ENCODE data around the gene SLC44A1.
A peak's percentile ranks its signal among the peaks of the same experiment; 100 is the strongest.

Gene SLC44A1

DNA sequence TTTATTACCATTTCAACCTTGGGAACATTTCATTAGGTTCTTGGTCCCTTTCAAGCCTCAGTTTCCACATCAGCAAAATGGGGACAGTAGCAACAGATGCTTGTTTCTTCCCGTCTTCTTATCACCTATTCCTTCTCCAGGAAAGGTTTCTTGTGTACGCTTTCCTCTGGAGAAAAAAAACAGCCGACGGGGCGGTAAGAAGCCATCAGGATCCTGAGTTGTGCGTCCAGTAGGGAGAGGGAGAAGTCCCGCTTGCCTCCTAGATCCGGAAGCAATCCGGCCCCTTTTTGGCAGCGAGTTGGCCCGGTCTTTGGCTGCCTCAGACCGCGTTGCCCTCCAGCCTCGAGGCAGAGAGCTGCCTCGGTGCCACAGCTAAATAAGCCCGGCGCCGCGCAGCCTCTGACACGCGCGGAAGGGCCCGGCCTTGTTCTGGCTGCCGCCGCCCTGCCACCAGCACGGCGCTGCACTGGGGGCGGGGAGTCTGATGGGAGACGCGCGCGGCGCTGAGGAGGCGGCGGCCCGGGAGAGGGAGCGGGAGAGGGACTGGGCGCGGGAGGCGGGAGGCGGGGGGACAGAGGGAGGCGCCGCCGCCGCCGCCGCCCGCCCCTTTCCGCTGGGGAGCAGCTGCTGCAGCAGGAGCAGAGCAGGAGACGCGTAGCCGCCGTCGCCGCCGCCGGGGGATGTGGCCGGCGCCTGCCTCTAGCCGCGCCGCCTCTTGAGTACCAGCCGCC, at the start of gene SLC44A1:
TSS of gene SLC44A1 (plus strand) at position 649 of the 731 bp plus-strand sequence. CDS start 218 bp downstream, outside the sequence.
- DNase-seq (ENCODE audit: low spot score), result peak; percentile 81

DNA sequence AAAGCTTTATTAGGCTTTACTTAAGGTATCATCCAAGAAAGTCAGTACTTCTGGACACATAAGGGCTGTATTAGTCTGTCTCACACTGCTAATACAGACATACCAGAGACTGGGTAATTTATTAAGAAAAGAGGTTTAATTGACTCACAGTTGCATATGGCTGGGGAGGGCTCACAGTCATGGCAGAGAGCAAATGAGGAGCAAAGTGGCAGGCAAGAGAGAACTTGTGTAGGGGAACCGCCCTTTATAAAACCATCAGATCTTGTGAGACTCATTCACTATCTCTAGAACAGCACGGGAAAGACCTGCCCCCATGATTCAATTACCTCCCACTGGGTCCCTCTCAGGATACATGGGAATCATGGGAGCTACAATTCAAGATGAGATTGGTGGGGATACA, 49.2 kb upstream of the SLC44A1 start:
- no peak for DNase-seq (ENCODE audit: low spot score)

DNA sequence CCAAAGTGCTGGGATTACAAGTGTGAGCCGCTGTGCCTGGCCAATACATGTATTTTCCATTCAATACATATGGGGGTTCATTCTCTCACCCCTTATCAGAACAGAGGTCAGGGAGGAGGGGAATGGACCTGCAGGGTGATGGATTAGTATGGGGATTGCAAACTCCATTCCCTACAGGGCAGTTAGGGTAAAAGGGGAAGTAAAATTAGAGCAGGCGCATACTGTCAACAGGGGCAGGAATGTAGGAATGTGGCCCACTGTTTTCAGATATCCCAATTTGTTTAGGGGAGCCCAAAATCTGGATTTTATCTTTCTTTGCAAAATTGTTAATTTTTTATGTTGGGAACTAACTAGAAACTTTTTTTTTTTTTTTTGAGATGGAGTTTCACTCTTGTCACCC, 46.4 kb upstream of the SLC44A1 start:
- DNase-seq (ENCODE audit: low spot score), result no peak

DNA sequence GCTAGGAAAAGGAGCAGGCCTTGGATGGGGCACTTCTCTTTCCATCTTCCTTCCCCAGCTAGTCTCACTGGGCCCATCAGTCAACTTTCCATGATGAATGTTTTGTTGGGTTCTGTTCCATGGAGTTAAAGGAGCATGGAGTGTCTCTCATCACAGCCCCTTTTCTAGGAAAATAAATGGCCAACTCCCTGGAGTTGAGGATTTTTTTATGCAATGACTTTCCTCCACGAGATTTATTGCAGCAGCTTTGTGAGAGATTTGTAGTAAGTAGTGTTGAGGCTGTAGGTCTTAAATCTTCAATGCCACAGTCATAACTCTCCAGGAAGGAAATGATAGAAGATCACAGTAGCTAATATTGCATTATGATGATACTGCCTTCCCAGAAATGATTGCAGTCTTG, 45.6 kb upstream of the SLC44A1 start:
- no peak for DNase-seq (ENCODE audit: low spot score)

DNA sequence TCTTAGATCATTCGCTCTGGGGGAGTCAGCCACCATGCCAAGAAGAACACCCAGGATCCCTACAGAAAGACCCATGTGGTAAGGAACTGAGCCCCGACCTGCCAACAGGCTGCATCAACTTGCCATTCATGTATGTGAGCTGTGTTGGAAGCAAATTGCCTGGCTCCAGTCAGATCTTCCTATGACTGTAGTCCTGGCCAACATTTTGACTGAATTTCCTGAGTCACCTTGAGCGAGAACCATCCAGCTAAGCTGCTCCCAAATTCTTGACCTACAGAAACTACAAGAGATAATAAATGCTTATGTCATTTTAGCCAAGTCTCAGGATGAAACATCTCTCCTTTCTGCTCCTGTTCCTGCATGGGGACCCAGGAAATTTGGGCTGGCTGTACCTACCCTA, 40.0 kb upstream of the SLC44A1 start:
- DNase-seq (ENCODE audit: low spot score), result no peak

DNA sequence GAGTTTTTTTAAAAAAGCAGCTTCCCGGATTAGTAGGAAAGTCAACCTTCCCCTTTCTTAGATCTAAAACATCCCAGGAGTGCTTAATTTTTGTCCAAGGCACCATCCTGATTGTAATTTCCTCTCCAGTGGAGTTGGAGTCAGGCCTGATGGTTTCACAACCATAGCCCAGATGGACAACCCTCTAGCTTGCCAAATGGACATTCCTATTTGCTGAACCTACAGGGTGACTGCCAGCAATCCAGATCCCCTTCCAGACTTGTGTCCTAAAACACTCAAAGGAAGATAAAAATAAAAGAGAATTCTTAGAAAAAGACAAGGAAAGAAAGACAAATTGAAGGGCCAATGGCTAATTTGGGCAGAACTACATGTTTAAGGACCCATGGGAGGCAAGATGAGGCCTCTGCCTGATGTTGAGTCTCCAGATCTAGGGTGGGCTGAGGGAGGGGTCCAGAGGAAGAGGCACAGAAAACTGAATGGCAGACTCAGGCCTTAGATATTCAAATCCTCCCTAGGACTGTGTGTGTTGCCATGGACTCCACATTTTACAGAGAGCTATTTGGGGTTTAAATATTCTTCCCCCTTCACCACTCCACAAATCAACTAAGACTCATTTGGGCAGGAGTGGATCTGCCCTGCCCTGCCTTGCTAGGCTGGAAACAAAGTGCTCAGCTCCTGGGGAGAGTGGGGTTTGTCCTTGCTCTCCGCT, 38.5 kb upstream of the SLC44A1 start:
- DNase-seq (ENCODE audit: low spot score), result peak; percentile 79

DNA sequence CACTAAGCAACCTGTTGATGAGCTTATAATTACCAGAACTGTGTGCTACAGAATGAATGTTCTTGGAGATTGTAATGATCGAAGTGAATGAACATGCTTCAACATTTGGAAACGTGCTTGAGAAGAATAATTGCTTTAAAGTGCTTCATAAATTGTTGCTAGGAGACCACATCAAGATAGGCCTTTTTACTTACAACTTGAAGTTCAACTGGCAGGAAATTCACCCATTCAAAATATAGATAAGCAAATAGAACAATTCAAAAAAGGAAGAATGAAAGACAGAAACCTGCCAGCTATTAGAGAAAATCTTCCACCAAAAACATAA, 38.0 kb upstream of the SLC44A1 start:
- no peak for DNase-seq (ENCODE audit: low spot score)

DNA sequence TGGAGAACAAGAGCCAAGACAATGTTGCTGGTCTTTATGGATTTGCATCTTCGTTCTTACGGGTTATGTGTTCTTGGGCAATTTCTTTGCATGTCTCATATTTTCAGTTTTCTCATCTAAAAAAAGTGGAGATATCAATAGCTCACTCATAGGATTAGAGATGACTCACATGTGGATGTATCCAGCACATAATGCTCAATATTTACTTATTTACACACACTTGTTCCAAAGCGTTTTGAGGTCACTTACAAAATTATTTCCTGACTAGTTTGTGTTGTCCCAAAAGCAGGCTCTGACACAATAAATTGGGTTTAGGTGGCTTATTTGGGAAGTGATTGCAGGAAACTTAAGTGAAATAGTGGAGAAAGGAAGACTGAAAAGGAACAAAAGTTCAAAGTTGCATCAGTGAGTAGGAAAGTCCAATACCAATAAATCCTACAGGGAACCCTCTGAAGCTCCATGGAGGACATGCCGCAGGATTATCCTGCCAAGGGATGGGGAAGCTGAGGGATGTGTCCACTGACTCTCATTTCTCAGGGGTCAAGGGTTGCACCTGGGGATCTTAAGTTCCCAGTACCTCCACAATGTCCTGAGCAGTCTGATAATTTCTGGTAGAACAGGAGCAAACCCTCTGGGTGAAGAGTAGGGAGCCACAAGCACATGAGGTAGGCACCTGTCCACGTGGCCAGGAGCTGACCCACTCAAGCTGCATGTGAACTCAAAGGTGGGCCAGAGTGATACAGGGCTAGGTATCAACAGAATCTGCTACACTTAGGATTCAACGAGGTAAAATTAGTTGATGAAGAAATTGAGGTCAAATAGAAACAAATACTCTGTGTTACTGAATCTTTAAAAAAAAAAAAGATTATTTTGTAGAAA, 37.4 kb upstream of the SLC44A1 start:
- DNase-seq (ENCODE audit: low spot score), result no peak

DNA sequence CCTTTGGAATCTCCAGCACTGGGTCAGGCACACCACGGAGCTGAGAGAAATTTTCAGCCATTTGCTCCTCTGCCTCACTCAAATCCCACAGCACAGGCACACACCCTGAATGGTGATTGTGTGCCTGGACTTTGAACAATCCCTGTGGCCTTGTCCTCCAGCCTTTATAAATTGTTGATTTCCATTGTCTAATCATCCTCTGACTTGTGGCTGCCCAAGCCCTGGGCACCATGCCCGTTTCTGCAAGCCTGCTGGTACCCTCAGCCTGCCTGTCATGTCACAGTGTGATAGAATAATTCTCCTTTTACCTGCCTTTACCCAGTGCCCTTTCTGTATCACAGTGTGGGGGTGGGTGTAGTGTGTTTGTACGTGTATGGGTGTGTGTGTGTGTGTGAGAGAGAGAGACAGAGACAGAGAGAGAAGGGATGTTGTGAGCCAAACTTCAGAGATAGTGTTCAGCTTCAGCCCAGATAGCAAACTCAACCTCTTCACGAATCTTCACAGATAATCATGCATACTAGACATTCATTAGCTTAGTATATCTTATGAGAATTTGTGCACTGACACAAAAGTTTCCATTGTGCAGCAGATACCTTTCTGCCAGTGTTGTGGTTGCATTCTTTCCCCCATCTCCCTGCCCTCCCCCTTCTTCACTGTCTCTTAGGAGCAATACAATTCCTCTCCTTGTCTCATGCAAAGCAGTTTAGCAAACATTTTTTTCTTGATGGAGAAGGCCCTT, 27.8 kb upstream of the SLC44A1 start:
- DNase-seq (ENCODE audit: low spot score), result no peak

DNA sequence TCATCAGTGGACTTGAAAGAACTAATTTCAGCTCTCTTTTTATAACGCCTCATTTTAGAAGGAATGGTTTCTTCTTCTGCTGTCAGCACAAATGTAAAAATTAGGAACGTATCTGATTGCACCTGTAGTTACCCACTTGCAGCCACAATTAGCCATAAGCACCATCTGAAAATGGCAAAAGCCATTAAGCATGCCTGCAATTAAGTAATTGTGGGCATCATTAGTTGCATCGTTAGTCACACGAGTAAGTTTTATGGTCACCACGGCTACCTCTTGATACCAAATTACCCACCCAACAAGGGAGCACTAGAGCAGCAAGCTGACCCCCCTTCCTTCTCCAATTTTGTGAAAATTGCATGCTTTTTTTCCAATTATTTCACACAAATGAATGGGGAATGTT, 25.8 kb upstream of the SLC44A1 start:
- DNase-seq (ENCODE audit: low spot score), result no peak

DNA sequence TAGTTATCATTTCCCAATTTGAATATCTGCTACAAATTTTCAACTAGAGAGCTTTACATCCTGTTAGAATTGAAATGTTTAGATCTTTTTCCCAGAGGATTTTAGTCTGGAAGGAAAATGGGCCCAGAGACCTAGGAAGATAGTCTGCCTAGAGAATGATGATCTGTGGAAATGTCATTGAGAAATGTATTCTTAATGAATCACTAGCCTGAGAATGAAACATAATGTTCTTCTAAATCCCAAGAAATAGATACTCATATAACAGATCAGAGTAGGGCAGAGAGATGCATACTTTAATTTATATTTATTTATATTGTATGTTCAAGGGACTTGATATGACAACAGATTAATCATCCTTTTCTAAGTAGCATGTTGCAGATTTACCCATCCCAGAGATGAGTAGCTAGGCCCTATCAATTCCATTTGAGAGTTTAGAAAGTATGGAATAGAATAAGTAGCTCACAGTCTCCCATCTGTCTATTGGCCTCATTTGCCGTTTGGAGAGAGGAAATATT, 25.1 kb upstream of the SLC44A1 start:
- DNase-seq (ENCODE audit: low spot score), result peak; percentile 45

DNA sequence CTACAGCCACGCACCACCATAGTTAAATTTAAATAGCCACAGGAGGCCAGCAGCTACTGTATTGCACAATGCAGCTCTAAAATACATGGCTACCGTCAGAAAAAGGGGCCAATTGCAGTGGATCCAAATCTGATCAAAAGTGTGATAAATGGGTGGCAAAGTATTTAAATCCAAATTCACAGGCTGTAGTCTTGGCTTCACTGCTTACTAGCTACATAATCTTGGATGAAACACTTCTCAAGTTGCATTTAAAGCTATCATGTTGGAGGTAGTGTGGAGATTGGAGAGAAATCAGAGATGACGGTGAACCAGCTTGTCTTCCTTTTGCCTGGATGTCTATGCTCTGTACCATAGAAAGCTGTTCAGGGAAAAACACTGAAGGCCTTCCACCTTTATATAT, 24.0 kb upstream of the SLC44A1 start:
- no peak for DNase-seq (ENCODE audit: low spot score)

DNA sequence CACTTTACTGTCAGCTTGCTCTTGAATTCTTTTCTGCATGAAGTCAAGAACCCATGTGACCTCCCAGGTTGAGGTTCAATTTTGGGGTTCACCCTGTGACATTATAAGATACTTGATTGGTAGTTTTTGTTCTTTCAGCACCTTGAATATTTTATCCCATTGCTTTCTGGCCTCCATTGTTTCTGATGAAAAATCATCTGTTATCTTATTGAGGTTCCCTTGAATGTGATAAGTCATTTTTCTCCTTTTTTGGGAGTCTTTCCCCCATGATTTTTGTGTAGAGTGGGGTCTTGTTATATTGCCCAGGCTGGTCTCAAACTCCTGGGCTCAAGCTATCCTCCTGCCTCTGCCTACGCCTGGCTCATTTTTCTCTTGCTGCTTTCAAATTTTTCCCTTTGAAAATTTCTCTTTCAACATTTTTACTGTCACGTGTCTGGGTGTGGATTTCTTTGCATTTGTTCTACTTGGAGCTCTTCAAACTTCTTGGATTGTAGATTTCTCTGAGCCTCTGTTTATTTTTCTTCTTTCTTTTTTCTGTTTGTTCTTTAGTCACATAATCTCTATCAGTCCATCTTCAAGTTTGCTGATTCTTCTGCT, 20.8 kb upstream of the SLC44A1 start:
- DNase-seq (ENCODE audit: low spot score), result no peak

DNA sequence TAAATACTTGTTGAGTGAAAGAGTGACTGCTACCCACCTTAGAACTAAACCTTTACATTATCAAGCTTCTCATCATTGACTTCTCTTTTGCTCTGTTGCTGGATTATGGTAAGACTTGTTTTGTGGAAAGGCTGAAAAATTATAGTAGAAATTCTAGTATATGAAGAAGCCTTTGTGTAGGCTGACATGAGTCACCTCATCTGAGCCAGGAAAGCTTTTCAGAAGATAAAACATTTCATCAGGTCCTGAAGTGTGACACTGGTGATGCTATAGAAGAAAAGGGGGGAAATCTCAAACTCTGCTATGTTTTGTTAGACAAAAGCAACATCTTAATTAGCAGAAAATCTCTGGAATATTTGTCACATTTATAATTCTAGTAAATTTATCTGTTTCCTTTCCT, 18.4 kb upstream of the SLC44A1 start:
- DNase-seq (ENCODE audit: low spot score), result no peak

DNA sequence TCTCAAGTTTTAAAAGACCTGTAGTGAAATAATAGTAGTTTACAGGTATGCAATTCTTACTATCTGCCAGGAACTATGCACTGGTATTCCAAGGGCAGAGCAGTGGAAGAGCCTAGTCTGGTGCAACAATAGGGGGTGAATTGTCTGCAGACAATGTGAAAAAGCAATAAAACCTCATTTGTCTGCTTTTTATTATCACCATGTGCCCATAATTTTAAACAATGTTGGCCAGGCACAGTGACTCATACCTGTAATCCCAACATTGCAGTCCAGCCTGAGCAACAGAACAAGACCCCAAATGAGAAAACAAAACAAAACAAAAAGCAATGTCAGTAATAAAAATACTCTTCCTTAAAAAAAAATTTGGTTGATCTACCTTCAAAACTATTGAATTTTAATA, 12.2 kb upstream of the SLC44A1 start:
- no peak for DNase-seq (ENCODE audit: low spot score)

DNA sequence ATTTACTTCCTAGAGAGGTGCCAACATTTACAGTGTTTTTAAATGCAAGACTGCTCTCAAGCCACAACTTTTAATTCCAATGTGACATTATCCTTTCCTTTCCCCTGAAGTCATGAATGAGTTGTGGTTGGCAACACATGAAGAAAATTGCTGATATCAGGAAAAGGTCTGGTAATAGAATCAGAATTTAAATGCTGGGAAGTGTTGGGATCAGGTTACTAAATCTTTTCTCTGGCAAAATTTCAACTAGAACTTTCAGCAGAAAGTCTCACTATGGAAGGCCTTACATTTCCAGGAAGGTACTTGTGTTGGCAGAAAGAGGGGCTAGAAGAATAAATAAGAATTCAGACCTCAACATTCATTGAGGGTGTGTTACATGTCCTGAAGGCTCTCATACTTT, 10.6 kb upstream of the SLC44A1 start:
- DNase-seq (ENCODE audit: low spot score), result no peak

DNA sequence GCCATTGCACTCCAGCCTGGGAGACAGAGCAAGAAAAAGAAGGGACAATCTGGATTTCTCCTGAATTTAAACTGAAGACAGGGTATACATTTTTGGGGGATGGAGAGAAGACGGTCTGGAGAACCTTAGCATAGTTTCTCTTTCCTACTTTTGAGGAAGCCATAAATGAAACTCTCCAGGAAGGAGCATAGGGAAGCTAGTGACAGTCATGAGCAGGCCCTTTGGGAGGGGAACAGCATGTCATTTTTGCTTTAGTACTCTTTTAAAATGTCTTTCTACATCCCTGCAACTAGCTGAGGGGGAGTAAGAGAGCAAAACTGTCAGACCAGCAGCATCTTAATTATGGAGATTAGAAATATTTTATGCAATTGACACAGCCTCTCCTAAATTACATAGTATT, 8.2 kb upstream of the SLC44A1 start:
- DNase-seq (ENCODE audit: low spot score), result no peak

DNA sequence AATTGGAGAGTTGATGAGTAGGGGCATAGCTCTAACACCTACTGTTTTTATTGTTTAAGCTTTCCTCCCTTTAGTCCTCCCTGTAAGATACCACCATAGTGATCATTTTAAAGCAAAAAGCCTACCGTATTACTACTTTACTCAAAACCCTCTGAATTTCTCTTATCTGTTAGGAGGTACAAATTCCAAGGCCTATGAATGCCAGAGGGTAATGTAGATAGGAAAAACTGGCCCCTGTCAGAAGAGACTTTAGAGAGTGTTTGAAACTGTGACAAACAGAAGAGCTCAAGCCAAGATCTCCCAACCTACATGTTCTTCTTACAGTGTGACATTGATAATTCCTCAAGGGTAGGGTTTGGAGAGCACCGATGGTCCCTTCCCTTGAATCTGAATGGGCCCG, 7.2 kb upstream of the SLC44A1 start:
- DNase-seq (ENCODE audit: low spot score), result no peak

DNA sequence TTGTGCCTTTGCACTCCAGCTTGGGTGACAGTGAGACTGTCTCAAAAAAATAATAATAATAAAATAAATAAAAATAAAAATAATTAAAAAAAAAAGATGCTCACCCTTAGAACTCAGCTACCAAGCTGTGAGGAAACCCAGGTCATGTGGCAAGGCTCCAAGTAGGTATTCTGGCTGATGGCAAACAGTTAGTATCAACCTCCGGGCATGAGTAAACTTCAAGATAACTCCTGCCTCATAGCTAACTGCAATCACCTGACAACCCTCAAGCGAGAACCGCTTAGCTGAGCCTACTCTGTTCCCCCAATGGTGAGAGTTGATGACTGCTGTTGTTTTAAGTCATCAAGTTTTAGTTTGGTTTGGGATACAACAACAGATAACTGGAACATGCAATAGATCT, 6.1 kb upstream of the SLC44A1 start:
- DNase-seq (ENCODE audit: low spot score), result no peak

DNA sequence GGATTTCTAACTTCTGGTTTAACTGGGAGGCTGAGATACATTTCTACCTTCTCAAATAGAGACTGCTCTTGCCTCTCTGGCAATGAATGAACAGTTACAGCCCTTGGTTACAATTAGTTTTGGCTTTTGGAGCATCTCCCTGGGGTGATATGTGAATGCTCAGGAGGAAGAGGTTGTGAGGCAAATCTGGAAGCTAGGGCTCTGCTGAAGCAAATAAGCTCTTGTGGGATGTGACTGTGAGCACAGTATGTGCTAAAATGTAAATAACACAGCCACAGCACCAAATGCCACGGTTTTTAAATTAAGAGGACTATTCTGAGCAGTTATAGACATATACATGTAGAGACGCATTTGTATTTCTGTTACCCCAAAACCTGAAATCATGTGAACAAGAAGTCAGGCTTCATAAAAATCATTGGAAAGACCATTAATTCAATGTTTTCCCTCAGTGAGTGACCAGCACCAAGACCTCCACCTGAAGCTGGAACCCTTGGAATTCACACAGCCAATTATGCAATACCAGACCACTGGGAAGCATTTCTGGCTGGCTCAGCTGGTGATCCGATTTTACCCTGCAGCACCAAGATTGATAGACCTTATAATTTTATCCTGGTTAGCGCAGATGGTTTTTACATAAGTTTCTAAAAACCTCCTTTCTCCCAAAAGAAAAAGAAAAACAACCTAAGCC, 3.0 kb upstream of the SLC44A1 start:
- no peak for DNase-seq (ENCODE audit: low spot score)

DNA sequence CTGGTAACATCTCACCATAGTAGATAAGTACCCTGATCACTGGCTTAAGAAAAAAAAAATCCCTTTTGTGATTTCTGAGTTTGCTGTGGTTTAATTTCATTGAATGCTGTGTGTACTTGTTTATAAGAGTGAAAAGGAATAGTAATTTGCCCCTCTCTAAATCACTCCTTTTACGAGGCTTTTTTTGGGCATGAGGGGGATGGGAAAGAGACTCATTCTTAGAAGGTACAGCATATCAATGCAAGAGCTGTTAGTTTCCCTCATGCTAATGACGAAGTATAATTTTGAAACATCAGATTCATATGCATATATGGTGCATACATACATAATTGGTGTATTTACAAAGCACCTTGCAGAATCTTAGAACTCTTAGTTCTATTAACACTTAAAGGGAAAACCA, 2.4 kb upstream of the SLC44A1 start:
- no peak for DNase-seq (ENCODE audit: low spot score)
